OCI-LY7 (cell line): Measurements from ENCODE around the gene PTPRF. TPM values are rescaled to one million over a fixed set of nuclear protein-coding genes. Genes with fewer than 3 reads are reported as not detected.
"Not testable (repeated sequence)": the region's sequence is repeated elsewhere in the genome, so short reads cannot be mapped to it uniquely, and the experiment has no call there.

Experiments
- BruUV-seq: library from RNA; stranded (reverse); fragments of 400-500 nt; replicated peaks from 2 replicates; lab custom pipeline; 2021; lab: Mats Ljungman, UMichigan
- CTCF ChIA-PET: fragments of 300-600 bp; sonication (Branson Sonifier 250); formaldehyde crosslinking; loops from one replicate; lab custom pipeline; 2022; ENCODE audit warnings: antibody characterized with exemption; ENCODE audit not compliant: unreplicated experiment; lab: Charles Lee
- POLR2A ChIA-PET: fragments of 300-600 bp; sonication (Branson Sonifier 250); formaldehyde crosslinking; loops from one replicate; lab custom pipeline; 2022; ENCODE audit warnings: antibody characterized with exemption; lab: Charles Lee
- DNase-seq: peaks from one replicate; pipeline ENCODE4 v3.0.0-alpha.2; 2015; ENCODE audit warnings: low spot score
- H2AFZ ChIP-seq: fragments of 200-600 bp; sonication (generic), shearing (Covaris generic); 2 replicates; pipeline ENCODE4 v1.6.1; 2014; ENCODE audit warnings: mild to moderate bottlenecking, antibody characterized with exemption, low read length, moderate library complexity
- H3K27ac ChIP-seq: fragments of 200-600 bp; sonication (generic); 2 replicates; pipeline ENCODE4 v1.5.1; 2014; ENCODE audit warnings: mixed run types, low read depth, mild to moderate bottlenecking, moderate library complexity, low read length, inconsistent platforms; ENCODE audit not compliant: poor library complexity, severe bottlenecking
- H3K36me3 ChIP-seq: fragments of 200-600 bp; sonication (generic); 2 replicates; pipeline ENCODE4 v1.6.1; 2014; ENCODE audit warnings: mild to moderate bottlenecking, antibody characterized with exemption, low read length, moderate library complexity, mixed read lengths; ENCODE audit not compliant: insufficient read depth
- H3K4me1 ChIP-seq: fragments of 200-600 bp; sonication (generic); 2 replicates; pipeline ENCODE4 v1.5.1; 2014; ENCODE audit warnings: mild to moderate bottlenecking, low read length; ENCODE audit not compliant: insufficient read depth, poor library complexity, severe bottlenecking
- H3K4me2 ChIP-seq: fragments of 200-600 bp; sonication (generic); 2 replicates; pipeline ENCODE4 v1.6.1; 2014; ENCODE audit warnings: mild to moderate bottlenecking, low read length
- H3K4me3 ChIP-seq: fragments of 200-600 bp; sonication (generic); 2 replicates; pipeline ENCODE4 v1.5.1; 2014; ENCODE audit warnings: mild to moderate bottlenecking, low read depth, low read length; ENCODE audit not compliant: poor library complexity, severe bottlenecking
- H3K79me2 ChIP-seq: fragments of 200-600 bp; sonication (generic); 2 replicates; pipeline ENCODE4 v1.6.1; 2016; ENCODE audit warnings: low read depth, mild to moderate bottlenecking, low read length, moderate library complexity, mixed read lengths; ENCODE audit not compliant: insufficient read depth
- H3K9me2 ChIP-seq: fragments of 200-600 bp; sonication (generic); 2 replicates; pipeline ENCODE4 v1.6.1; 2016; ENCODE audit warnings: mild to moderate bottlenecking, low read length, mixed read lengths; ENCODE audit not compliant: insufficient read depth
- H3K9me3 ChIP-seq: fragments of 200-600 bp; sonication (generic); 2 replicates; pipeline ENCODE4 v1.6.1; 2014; ENCODE audit warnings: mild to moderate bottlenecking, mixed run types, low read length, mixed read lengths
- H4K20me1 ChIP-seq: fragments of 200-600 bp; sonication (generic); 2 replicates; pipeline ENCODE4 v1.6.1; 2014; ENCODE audit warnings: mild to moderate bottlenecking, antibody characterized with exemption, low read length, moderate library complexity, mixed read lengths; ENCODE audit not compliant: insufficient read depth
- CTCF ChIP-seq: fragments of 200-600 bp; sonication (generic); conservative IDR thresholded peaks from 2 replicates; pipeline ENCODE4 v1.5.1; 2014; ENCODE audit warnings: mild to moderate bottlenecking, antibody characterized with exemption, low read length, moderate library complexity, mixed read lengths
- EZH2phosphoT487 ChIP-seq: fragments of 200-600 bp; sonication (generic); IDR thresholded peaks from 2 replicates; pipeline ENCODE4 v1.6.1; 2018; ENCODE audit warnings: low read depth, borderline replicate concordance, mild to moderate bottlenecking, mixed run types, antibody characterized with exemption, low read length, moderate library complexity, mixed read lengths
- intact Hi-C: fragments of 100-400 bp; cut with micrococcal nuclease; formaldehyde crosslinking; loops from one replicate; pipeline ENCODE4 v1.10.0; 2022; ENCODE audit not compliant: unreplicated experiment
- total RNA-seq, 2 experiments: library from RNA; depleted of rRNA in 1 of 2; stranded (reverse); fragments of >200 nt in 1 of 2; shearing (Covaris generic) in 1 of 2; gene quantifications; 2 replicates each; pipeline ENCODE4 v1.2.3, GENCODE V29; 2014 to 2022

PTPRF gene
- total RNA-seq, 2 experiments from 2014 or later = 0.06 to 0.48 TPM

- Histone ChIP-seq H3K27ac (no peak overlapping the region), H3K4me1 (no peaks in the 10 kb centered on the region), H2AFZ (no peak overlapping the region), H3K79me2 (no peaks in the 10 kb centered on the region), H3K36me3 (no peaks in the 10 kb centered on the region), H3K9me2 (no peaks in the 10 kb centered on the region), H4K20me1 (no peaks in the 10 kb centered on the region), H3K4me3 (no peak overlapping the region), H3K4me2 (no peak overlapping the region), H3K9me3 (no peaks in the 10 kb centered on the region)
- DNase-seq = no peak
- intact Hi-C loops = no loop called here
- ChIA-PET POLR2A (no interaction called here), CTCF (no interaction called here)
- no TSS peak for BruUV-seq
- TF ChIP-seq EZH2phosphoT487 (no peak), CTCF (no peak)
These were observed 30.8 kb upstream of the PTPRF start for GRCh38 chr1:43499898-43500297.

- POLR2A ChIA-PET, H3K79me2 ChIP-seq, H3K9me3 ChIP-seq, BruUV-seq, H2AFZ ChIP-seq, CTCF ChIA-PET, H3K4me2 ChIP-seq, DNase-seq, H3K4me3 ChIP-seq, H4K20me1 ChIP-seq, intact Hi-C loops, H3K9me2 ChIP-seq, H3K27ac ChIP-seq, H3K36me3 ChIP-seq, H3K4me1 ChIP-seq: not testable (repeated sequence)
These were observed 28.9 kb upstream of the PTPRF start for GRCh38 chr1:43501806-43502205.

GRCh38 chr1:43503534-43503933 is 27.1 kb upstream of the PTPRF start:
- no TSS peak for BruUV-seq
- no peaks in the 10 kb centered on the region for H3K9me2 ChIP-seq
- ChIA-PET POLR2A (no interaction called here), CTCF (no interaction called here)
- TF ChIP-seq EZH2phosphoT487 (no peak), CTCF (no peak)
- no peak overlapping the region for H3K4me3 ChIP-seq
- H3K4me2 ChIP-seq = no peak overlapping the region
- no peak overlapping the region for H3K27ac ChIP-seq
- H3K4me1 ChIP-seq = no peaks in the 10 kb centered on the region
- H4K20me1 ChIP-seq = no peaks in the 10 kb centered on the region
- intact Hi-C loops = no loop called here
- H2AFZ ChIP-seq = no peak overlapping the region
- H3K36me3 ChIP-seq = no peaks in the 10 kb centered on the region
- H3K79me2 ChIP-seq = no peaks in the 10 kb centered on the region
- no peak for DNase-seq
- no peaks in the 10 kb centered on the region for H3K9me3 ChIP-seq
